Upper lobe of right lung (tissue), 1 donor: ENCODE data around the gene PDE4B. TPM values are rescaled to one million over a fixed set of nuclear protein-coding genes. Genes with fewer than 3 reads are reported as not detected.

Experiments used
- ATAC-seq: fragments of 200-7000 bp; cut with Tn5 transposase; one replicate; pipeline ENCODE4 v1.9.1; 2020; ENCODE audit warnings: mild to moderate bottlenecking, moderate library complexity
- DNase-seq: peaks from one replicate; pipeline ENCODE4 v3.0.0-alpha.2; 2020
- H3K27ac ChIP-seq: fragments of 200-600 bp; one replicate; pipeline ENCODE4 v1.8.0; 2022
- H3K27me3 ChIP-seq: fragments of 200-600 bp; one replicate; pipeline ENCODE4 v1.8.0; 2022; ENCODE audit warnings: mild to moderate bottlenecking
- H3K36me3 ChIP-seq: fragments of 200-600 bp; one replicate; pipeline ENCODE4 v1.8.0; 2022
- H3K4me1 ChIP-seq: fragments of 200-600 bp; one replicate; pipeline ENCODE4 v1.8.0; 2022
- H3K4me3 ChIP-seq: fragments of 200-600 bp; one replicate; pipeline ENCODE4 v1.8.0; 2022; ENCODE audit warnings: mild to moderate bottlenecking
- H3K9me3 ChIP-seq: fragments of 200-600 bp; one replicate; pipeline ENCODE4 v1.8.0; 2022
- intact Hi-C: fragments of 100-400 bp; cut with DNase I; formaldehyde crosslinking; loops from one replicate; pipeline ENCODE4 v1.11.0; 2022
- total RNA-seq: library from RNA; stranded (reverse); fragmentation: NEBNext Ultra II Directional; extraction: Animal tissue kit (Norgen Biotek cat#: 25700); gene quantifications from one replicate; pipeline ENCODE4 v1.2.1, GENCODE V29; 2021
- TF ChIP-seq, protein P1 (sequence below): fragments of 200-600 bp; IDR thresholded peaks from one replicate; pipeline ENCODE4 v1.8.0; 2022; ENCODE audit warnings: antibody characterized with exemption
- donor health status: DM: no; HTN: yes; CAD: no; lungs with severe emphysema.

Gene PDE4B
- total RNA-seq, 1 donor from 2014 or later, result 14.3 TPM

DNA sequence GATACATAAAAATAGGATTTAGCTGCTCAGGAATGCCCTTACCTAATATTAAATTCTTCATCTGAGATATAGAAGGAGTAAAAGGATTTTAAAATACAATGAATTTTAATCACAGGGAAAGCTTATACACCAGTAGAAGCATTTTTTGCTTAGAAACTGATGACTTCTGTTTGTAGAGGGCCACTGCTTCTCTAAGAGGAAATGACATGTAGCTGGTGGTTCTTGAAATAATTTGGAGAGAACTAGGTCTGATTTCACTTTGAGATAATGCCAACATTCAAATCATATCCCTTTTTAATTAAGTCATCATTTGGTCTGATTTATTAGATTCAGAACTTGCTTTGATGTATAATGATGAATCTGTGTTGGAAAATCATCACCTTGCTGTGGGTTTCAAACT is 574.7 kb downstream of the PDE4B start:
- intact Hi-C loops, result no loop called here
- H3K36me3 ChIP-seq, result peaks cover 82% of the 10 kb centered on the region
- ATAC-seq, result no peak

DNA sequence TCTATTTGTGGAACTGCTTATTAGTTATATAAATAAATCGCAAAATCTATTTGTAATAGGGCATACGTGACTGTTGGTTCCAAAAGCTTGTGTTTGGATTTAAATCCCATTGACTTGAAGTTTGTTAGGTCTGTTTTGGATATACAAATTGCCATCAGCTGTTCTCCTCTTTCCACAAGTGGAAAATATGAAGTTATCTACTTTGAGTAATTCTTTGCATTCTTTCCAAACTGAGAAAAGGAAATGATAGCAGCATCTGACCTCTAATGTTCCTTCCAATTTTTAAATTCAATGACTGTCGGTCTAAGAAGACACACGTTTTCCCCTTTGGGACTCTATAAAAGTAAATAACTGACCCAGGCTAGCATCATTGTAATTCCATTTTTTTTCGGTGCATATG is 575.6 kb downstream of the PDE4B start:
- H3K9me3 ChIP-seq, result no peaks in the 10 kb centered on the region
- H3K36me3 ChIP-seq, result peaks cover 77% of the 10 kb centered on the region
- TF ChIP-seq, protein P1, sequence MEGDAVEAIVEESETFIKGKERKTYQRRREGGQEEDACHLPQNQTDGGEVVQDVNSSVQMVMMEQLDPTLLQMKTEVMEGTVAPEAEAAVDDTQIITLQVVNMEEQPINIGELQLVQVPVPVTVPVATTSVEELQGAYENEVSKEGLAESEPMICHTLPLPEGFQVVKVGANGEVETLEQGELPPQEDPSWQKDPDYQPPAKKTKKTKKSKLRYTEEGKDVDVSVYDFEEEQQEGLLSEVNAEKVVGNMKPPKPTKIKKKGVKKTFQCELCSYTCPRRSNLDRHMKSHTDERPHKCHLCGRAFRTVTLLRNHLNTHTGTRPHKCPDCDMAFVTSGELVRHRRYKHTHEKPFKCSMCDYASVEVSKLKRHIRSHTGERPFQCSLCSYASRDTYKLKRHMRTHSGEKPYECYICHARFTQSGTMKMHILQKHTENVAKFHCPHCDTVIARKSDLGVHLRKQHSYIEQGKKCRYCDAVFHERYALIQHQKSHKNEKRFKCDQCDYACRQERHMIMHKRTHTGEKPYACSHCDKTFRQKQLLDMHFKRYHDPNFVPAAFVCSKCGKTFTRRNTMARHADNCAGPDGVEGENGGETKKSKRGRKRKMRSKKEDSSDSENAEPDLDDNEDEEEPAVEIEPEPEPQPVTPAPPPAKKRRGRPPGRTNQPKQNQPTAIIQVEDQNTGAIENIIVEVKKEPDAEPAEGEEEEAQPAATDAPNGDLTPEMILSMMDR, result no peak
- H3K4me1 ChIP-seq, result peaks cover 24% of the 10 kb centered on the region
- no peak overlapping the region for H3K4me3 ChIP-seq
- no peaks in the 10 kb centered on the region for H3K27me3 ChIP-seq
- H3K27ac ChIP-seq, result no peak overlapping the region
- intact Hi-C loops, result no loop called here
- ATAC-seq, result no peak
- DNase-seq, result no peak

More for the DNA sequence above, 574.7 kb downstream of the PDE4B start:
- no peaks in the 10 kb centered on the region for H3K9me3 ChIP-seq
- DNase-seq, result no peak
- H3K4me1 ChIP-seq, result peaks cover 19% of the 10 kb centered on the region
- no peaks in the 10 kb centered on the region for H3K27me3 ChIP-seq
- TF ChIP-seq, protein P1, result no peak
- H3K4me3 ChIP-seq, result no peak overlapping the region
- no peak overlapping the region for H3K27ac ChIP-seq

DNA sequence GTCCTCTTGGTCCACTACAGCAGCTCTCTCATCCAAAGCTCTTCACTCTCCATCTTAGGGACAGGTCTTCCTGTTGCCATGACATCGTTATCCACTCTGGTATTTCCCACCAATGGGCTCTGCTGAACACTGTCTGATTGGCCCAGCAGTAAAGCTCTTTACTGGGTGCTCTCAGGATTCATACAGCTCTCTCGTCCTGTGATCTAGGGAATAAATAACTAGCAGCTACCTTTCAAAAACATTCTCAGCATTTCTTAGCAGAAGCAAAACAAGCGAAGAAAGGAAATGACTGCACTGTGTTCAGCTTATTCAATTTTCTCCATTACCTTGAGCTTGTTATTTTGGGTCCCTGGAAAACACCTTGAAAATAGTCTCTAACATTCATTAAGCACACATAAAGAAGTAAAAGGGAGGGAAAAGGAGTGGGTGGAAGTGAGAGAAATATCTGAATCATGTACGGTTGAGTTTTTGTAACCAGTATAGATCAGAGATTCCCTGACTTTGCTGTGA is 577.8 kb downstream of the PDE4B start:
- Histone ChIP-seq H3K36me3 (peaks cover 56% of the 10 kb centered on the region), H3K27me3 (no peaks in the 10 kb centered on the region), H3K4me1 (peaks cover 37% of the 10 kb centered on the region), H3K27ac (no peak overlapping the region), H3K9me3 (no peaks in the 10 kb centered on the region), H3K4me3 (no peak overlapping the region)
- TF ChIP-seq, protein P1, result no peak
- intact Hi-C loops, result no loop called here
- DNase-seq (no peak), ATAC-seq (no peak)

DNA sequence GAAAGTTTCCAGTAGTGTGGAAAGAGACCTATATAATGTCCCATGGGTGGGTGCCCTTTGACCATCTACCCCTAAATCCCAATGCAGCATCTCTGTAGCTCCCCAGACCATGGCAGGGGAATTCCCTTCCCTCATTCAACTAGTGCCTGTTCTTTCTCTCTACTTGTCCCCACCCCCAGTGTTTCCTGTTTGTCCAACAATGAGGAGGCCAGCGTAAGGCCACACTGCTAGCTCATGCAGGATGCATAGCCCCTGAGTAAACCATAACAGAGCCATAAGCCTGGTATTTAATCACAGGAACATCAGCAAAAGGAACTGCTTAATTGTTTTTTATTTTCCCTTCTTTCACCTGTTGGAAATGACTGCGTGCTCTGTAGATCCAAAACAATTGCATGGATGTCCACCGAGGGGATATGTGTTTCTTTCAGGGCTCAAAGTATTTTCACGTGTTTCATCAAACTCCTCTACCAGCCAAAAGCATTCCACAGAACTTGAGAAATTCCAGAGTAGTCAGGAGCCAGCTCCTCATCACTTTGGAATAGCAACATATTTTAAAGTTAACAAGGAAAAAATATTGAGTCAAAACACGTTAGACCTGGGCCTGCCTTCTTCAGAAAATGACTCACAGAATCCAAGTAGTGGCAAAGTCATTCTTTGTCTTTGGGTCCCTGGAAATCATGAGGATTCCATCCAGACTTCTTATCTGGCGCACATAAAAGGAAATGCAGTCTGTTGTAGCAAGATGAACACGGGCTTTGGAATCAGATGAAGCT is 578.7 kb downstream of the PDE4B start:
- DNase-seq (no peak), ATAC-seq (peak; percentile 64)
- TF ChIP-seq, protein P1, result no peak
- H3K4me3 ChIP-seq, result no peak overlapping the region
- intact Hi-C loops, result no loop called here
- H3K36me3 ChIP-seq, result peaks cover 47% of the 10 kb centered on the region
- no peaks in the 10 kb centered on the region for H3K9me3 ChIP-seq
- peaks cover 37% of the 10 kb centered on the region for H3K4me1 ChIP-seq
- no peaks in the 10 kb centered on the region for H3K27me3 ChIP-seq
- peak overlapping the region; percentile 25 for H3K27ac ChIP-seq

DNA sequence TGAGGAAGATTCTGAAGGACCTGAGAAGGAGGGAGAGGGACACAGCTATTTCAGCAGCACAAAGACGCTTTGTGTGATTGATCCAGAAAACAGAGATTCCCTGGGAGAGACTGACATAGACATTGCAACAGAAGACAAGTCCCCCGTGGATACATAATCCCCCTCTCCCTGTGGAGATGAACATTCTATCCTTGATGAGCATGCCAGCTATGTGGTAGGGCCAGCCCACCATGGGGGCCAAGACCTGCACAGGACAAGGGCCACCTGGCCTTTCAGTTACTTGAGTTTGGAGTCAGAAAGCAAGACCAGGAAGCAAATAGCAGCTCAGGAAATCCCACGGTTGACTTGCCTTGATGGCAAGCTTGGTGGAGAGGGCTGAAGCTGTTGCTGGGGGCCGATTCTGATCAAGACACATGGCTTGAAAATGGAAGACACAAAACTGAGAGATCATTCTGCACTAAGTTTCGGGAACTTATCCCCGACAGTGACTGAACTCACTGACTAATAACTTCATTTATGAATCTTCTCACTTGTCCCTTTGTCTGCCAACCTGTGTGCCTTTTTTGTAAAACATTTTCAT is 579.9 kb downstream of the PDE4B start:
- DNase-seq, result no peak
- no peaks in the 10 kb centered on the region for H3K9me3 ChIP-seq
- TF ChIP-seq, protein P1, result no peak
- H3K27ac ChIP-seq, result peak overlapping the region; percentile 24
- ATAC-seq, result no peak
- H3K27me3 ChIP-seq, result no peaks in the 10 kb centered on the region
- peaks cover 37% of the 10 kb centered on the region for H3K36me3 ChIP-seq
- intact Hi-C loops, result no loop called here
- no peak overlapping the region for H3K4me3 ChIP-seq
- H3K4me1 ChIP-seq, result peaks cover 31% of the 10 kb centered on the region
